H1 (cell line): ENCODE measurements around the gene EXOC3L1. TPM values are rescaled to one million over a fixed set of nuclear protein-coding genes. Genes with fewer than 3 reads are reported as not detected.

Source experiments
- CTCF ChIA-PET: fragments of 300-600 bp; sonication (Branson Sonifier 250); formaldehyde crosslinking; loops from one replicate; lab custom pipeline; 2021; ENCODE audit not compliant: partially characterized antibody; lab: Charles Lee
- POLR2A ChIA-PET: fragments of 300-600 bp; sonication (Branson Sonifier 250); formaldehyde crosslinking; loops from one replicate; lab custom pipeline; 2021; ENCODE audit warnings: inconsistent platforms; ENCODE audit not compliant: partially characterized antibody; lab: Charles Lee
- DNase-seq, 2 experiments: peaks; one replicate each; pipeline versions ENCODE4 v3.0.0 to v3.0.0-alpha.2; 2010 to 2022; ENCODE audit warnings: low spot score in 2 of 2, low read depth in 1 of 2, mixed read lengths in 1 of 2
- FAIRE-seq: peaks from 2 replicates; lab custom pipeline; 2011; peaks lifted over from hg19 to GRCh38; lab: Jason Lieb, UNC
- H2AFZ ChIP-seq: 2 replicates; pipeline ENCODE4 v1.8.1; 2012; ENCODE audit warnings: low read length, inconsistent platforms
- H2AK5ac ChIP-seq: 2 replicates; pipeline ENCODE4 v1.6.1; 2013; ENCODE audit warnings: low read depth, low read length
- H2BK120ac ChIP-seq: replicated peaks from 2 replicates; pipeline ENCODE3; 2013; ENCODE audit warnings: low read depth, low read length, inconsistent platforms
- H2BK12ac ChIP-seq: 2 replicates; pipeline ENCODE4 v1.6.1; 2013; ENCODE audit warnings: low read depth, low read length
- H2BK15ac ChIP-seq: 2 replicates; pipeline ENCODE4 v1.6.1; 2013; ENCODE audit warnings: low read length
- H2BK20ac ChIP-seq: 2 replicates; pipeline ENCODE4 v1.6.1; 2013; ENCODE audit warnings: low read length
- H2BK5ac ChIP-seq: 2 replicates; pipeline ENCODE4 v1.6.1; 2013; ENCODE audit warnings: low read depth, low read length
- H3K14ac ChIP-seq: 2 replicates; pipeline ENCODE4 v1.6.1; 2013; ENCODE audit warnings: inconsistent platforms; ENCODE audit not compliant: insufficient read length
- H3K18ac ChIP-seq: 2 replicates; pipeline ENCODE4 v1.6.1; 2013; ENCODE audit warnings: low read length; ENCODE audit errors: extremely low read depth
- H3K23ac ChIP-seq: 2 replicates; pipeline ENCODE4 v1.6.1; 2013; ENCODE audit warnings: inconsistent platforms; ENCODE audit not compliant: insufficient read length
- H3K23me2 ChIP-seq: 2 replicates; pipeline ENCODE4 v1.6.1; 2013; ENCODE audit warnings: low read depth, low read length
- H3K27ac ChIP-seq: 2 replicates; pipeline ENCODE4 v1.6.1; 2011; ENCODE audit warnings: low read depth, low read length, inconsistent platforms
- H3K27me3 ChIP-seq, 4 experiments: replicated peaks in 1 of 4; 1 replicate in 1 of 4; 2 replicates in 3 of 4; pipeline versions ENCODE4 v1.6.1 to v1.8.1; 2011 to 2013; ENCODE audit warnings: low read length in 3 of 4, mild to moderate bottlenecking in 3 of 4, inconsistent platforms in 2 of 4, mixed read lengths in 2 of 4, moderate library complexity in 1 of 4; ENCODE audit not compliant: control insufficient read depth in 3 of 4, insufficient read depth in 3 of 4; ENCODE audit errors: extremely low read depth in 1 of 4
- H3K36me3 ChIP-seq, 4 experiments: 2 replicates each; pipeline versions ENCODE4 v1.6.1 to v1.8.1; 2011 to 2013; ENCODE audit warnings: mild to moderate bottlenecking in 4 of 4, low read length in 3 of 4, moderate library complexity in 2 of 4, control low read depth in 1 of 4, inconsistent platforms in 1 of 4; ENCODE audit not compliant: insufficient read depth in 4 of 4, control insufficient read depth in 2 of 4
- H3K4ac ChIP-seq: replicated peaks from 2 replicates; pipeline ENCODE3; 2013; ENCODE audit warnings: low read length, low read depth, mixed read lengths, inconsistent platforms; ENCODE audit not compliant: insufficient read length
- H3K4me1 ChIP-seq, 4 experiments: replicated peaks in 1 of 4; 1 replicate in 1 of 4; 2 replicates in 3 of 4; pipeline versions ENCODE4 v1.6.1 to v1.8.1; 2011 to 2013; ENCODE audit warnings: low read length in 3 of 4, inconsistent platforms in 2 of 4, mixed read lengths in 1 of 4; ENCODE audit not compliant: insufficient read depth in 4 of 4, control insufficient read depth in 3 of 4
- H3K4me2 ChIP-seq, 2 experiments: 2 replicates each; pipeline versions ENCODE4 v1.6.1 to v1.8.1; 2011 to 2013; ENCODE audit warnings: low read depth in 2 of 2, low read length in 2 of 2, control low read depth in 1 of 2, inconsistent platforms in 1 of 2, mild to moderate bottlenecking in 1 of 2; ENCODE audit not compliant: insufficient read depth in 1 of 2
- H3K4me3 ChIP-seq, 4 experiments: fragments of 200-600, 300-600 bp in 1 of 4; sonication (generic), shearing (Covaris generic), sonication (Bioruptor Twin) in 1 of 4; 2 replicates each; pipeline versions ENCODE4 v1.5.1 to v1.8.1; 2011 to 2016; ENCODE audit warnings: low read length in 4 of 4, low read depth in 3 of 4, control low read depth in 2 of 4, inconsistent platforms in 2 of 4, mild to moderate bottlenecking in 2 of 4, mixed read lengths in 1 of 4, moderate library complexity in 1 of 4; ENCODE audit not compliant: insufficient read depth in 2 of 4; ENCODE audit errors: extremely low read depth in 1 of 4
- H3K56ac ChIP-seq: replicated peaks from 2 replicates; pipeline ENCODE3; 2013; ENCODE audit warnings: low read depth, mild to moderate bottlenecking, mixed read lengths, low read length, inconsistent platforms; ENCODE audit not compliant: insufficient read length
- H3K79me1 ChIP-seq: 2 replicates; pipeline ENCODE4 v1.6.1; 2013; ENCODE audit warnings: low read depth, low read length, control low read depth
- H3K79me2 ChIP-seq, 2 experiments: 2 replicates each; pipeline versions ENCODE4 v1.6.1 to v1.8.1; 2012 to 2013; ENCODE audit warnings: low read length in 2 of 2, mild to moderate bottlenecking in 2 of 2, inconsistent platforms in 1 of 2; ENCODE audit not compliant: insufficient read depth in 2 of 2, control insufficient read depth in 1 of 2
- H3K9ac ChIP-seq, 4 experiments: replicated peaks in 1 of 4; 1 replicate in 1 of 4; 2 replicates in 3 of 4; pipeline versions ENCODE4 v1.6.1 to v1.8.1; 2011 to 2013; ENCODE audit warnings: low read depth in 3 of 4, low read length in 3 of 4, control low read depth in 2 of 4, mild to moderate bottlenecking in 2 of 4, moderate library complexity in 2 of 4, inconsistent platforms in 1 of 4; ENCODE audit errors: extremely low read depth in 1 of 4
- H3K9me3 ChIP-seq, 2 experiments: 2 replicates each; pipeline versions ENCODE4 v1.6.1 to v1.8.1; 2012 to 2013; ENCODE audit warnings: mild to moderate bottlenecking in 2 of 2, moderate library complexity in 2 of 2, control low read depth in 1 of 2, inconsistent platforms in 1 of 2, low read depth in 1 of 2, low read length in 1 of 2, mixed read lengths in 1 of 2; ENCODE audit not compliant: insufficient read depth in 2 of 2
- H4K20me1 ChIP-seq, 2 experiments: replicated peaks in 1 of 2; 2 replicates each; pipeline versions ENCODE3 to v1.8.1; 2011 to 2013; ENCODE audit warnings: inconsistent platforms in 2 of 2, low read length in 2 of 2, mild to moderate bottlenecking in 1 of 2; ENCODE audit not compliant: insufficient read depth in 2 of 2, control insufficient read depth in 1 of 2
- H4K5ac ChIP-seq: 2 replicates; pipeline ENCODE4 v1.6.1; 2013; ENCODE audit warnings: low read length, low read depth, mixed read lengths, inconsistent platforms; ENCODE audit not compliant: insufficient read length
- H4K8ac ChIP-seq: 2 replicates; pipeline ENCODE4 v1.8.0; 2013; ENCODE audit warnings: mild to moderate bottlenecking, moderate library complexity, low read length, inconsistent platforms; ENCODE audit not compliant: insufficient read depth; ENCODE audit errors: extremely low read depth
- H4K91ac ChIP-seq: replicated peaks from 2 replicates; pipeline ENCODE3; 2013; ENCODE audit warnings: low read length, mixed read lengths, inconsistent platforms; ENCODE audit not compliant: insufficient read length
- CBX8 ChIP-seq: fragments of 300-800, 300-1000 bp; sonication (generic); IDR thresholded peaks from 2 replicates; pipeline ENCODE4 v1.7.1; 2016; ENCODE audit warnings: low read depth, low read length, borderline replicate concordance
- EZH2 ChIP-seq: fragments of 200-600 bp; sonication (generic); IDR thresholded peaks from 2 replicates; pipeline ENCODE4 v1.7.1; 2012; ENCODE audit warnings: low read depth, mild to moderate bottlenecking, moderate library complexity, low read length, inconsistent platforms; ENCODE audit not compliant: severe bottlenecking
- POLR2AphosphoS5 ChIP-seq: IDR thresholded peaks from 2 replicates; pipeline ENCODE4 v1.6.1; 2011; ENCODE audit warnings: low read depth, low read length
- RFX5 ChIP-seq: IDR thresholded peaks from 2 replicates; pipeline ENCODE4 v1.6.1; 2011; ENCODE audit warnings: low read depth, low read length, improper control_type of control experiment, borderline replicate concordance
- TAF1 ChIP-seq: IDR thresholded peaks from 2 replicates; pipeline ENCODE4 v1.6.1; 2011; ENCODE audit warnings: mild to moderate bottlenecking, low read depth, low read length
- TBP ChIP-seq: IDR thresholded peaks from 2 replicates; pipeline ENCODE4 v1.6.1; 2011; ENCODE audit warnings: low read depth, low read length, improper control_type of control experiment
- TEAD4 ChIP-seq: IDR thresholded peaks from 2 replicates; pipeline ENCODE4 v1.6.1; 2012; ENCODE audit warnings: low read depth, low read length, inconsistent platforms, mixed read lengths
- WGBS, 2 experiments: shearing (Covaris generic) in 1 of 2; methylation state at CpG; one replicate each; pipeline versions ENCODE4 v1.1.6 to v1.1.7; 2013 to 2015; ENCODE audit warnings: low lambda C conversion rate in 2 of 2, mixed read lengths in 2 of 2, inconsistent platforms in 1 of 2, low coverage in 1 of 2, missing lambda C conversion rate in 1 of 2; ENCODE audit not compliant: insufficient replicate concordance in 2 of 2, insufficient coverage in 1 of 2, insufficient read length in 1 of 2; ENCODE audit errors: extremely low coverage in 1 of 2, missing lambda C conversion rate in 1 of 2; 5-methylcytosine and 5-hydroxymethylcytosine counted together
- polyA plus RNA-seq, 7 experiments: library from polyadenylated mRNA; depleted of rRNA in 3 of 7; stranded (reverse) in 5 of 7; unstranded in 2 of 7; fragments of >200 nt in 5 of 7; fragments of 200-250 nt in 2 of 7; gene quantifications; 1 replicate in 5 of 7; 2 replicates in 1 of 7; 4 replicates in 1 of 7; pipeline versions ENCODE4 v1.2.1 to v1.2.3, GENCODE V29; 2011 to 2013; ENCODE audit warnings: missing spikeins in 2 of 7, mixed read lengths in 2 of 7
- total RNA-seq: library from RNA; stranded (reverse); fragmentation: NEBNext Ultra II Directional; extraction: Animal tissue kit (Norgen Biotek cat#: 25700); gene quantifications from 2 replicates; pipeline ENCODE4 v1.2.1, GENCODE V29; 2021

The EXOC3L1 gene
- total and polyA plus RNA-seq, 2 of the 8 experiments (the other 6 are each of a cell fraction or from before 2014, with no cell fraction given), result 1.3 TPM

GRCh38 chr16:67167588-67167987 is 22.3 kb downstream of the EXOC3L1 start:
- POLR2A ChIA-PET, result no interaction called here
- Histone ChIP-seq H3K27me3 (peaks cover 84 to 98% (median 97%) of the 10 kb centered on the region in 4 experiments), H3K23me2 (peaks cover 17% of the 10 kb centered on the region), H3K36me3 (peaks cover 0 to 14% (median 0%) of the 10 kb centered on the region in 4 experiments; a peak in 1 of 8 replicates), H3K9ac (no peak overlapping the region), H2BK20ac (no peak overlapping the region), H3K4me2 (no peak overlapping the region), H3K4me3 (no peak overlapping the region), H3K4ac (no peak overlapping the region), H2BK5ac (no peak overlapping the region), H3K27ac (no peak overlapping the region), H3K18ac (no peak overlapping the region), H3K79me2 (no peaks in the 10 kb centered on the region), H2AFZ (no peak overlapping the region), H4K91ac (no peak overlapping the region), H4K5ac (no peak overlapping the region), H2AK5ac (no peak overlapping the region), H4K20me1 (peaks cover 2 to 21% of the 10 kb centered on the region in 2 experiments), H2BK15ac (no peak overlapping the region), H2BK120ac (no peak overlapping the region), H3K56ac (no peak overlapping the region), H3K23ac (no peak overlapping the region), H3K9me3 (no peaks in the 10 kb centered on the region), H3K79me1 (peaks cover 2% of the 10 kb centered on the region; the same call in 1 of the 2 replicates), H3K14ac (no peak overlapping the region), H4K8ac (no peak overlapping the region; the same call in 1 of the 2 replicates), H2BK12ac (no peak overlapping the region), H3K4me1 (peaks cover 0 to 41% (median 36%) of the 10 kb centered on the region in 4 experiments; a peak in 6 of 7 replicates)
- DNase-seq, result no peak
- CTCF ChIA-PET, result interaction anchor here (1.1 to 19.3 kb wide), 10 partner anchors 8 to 255 kb away, joined by 3 to 291 read pairs (median 24); partner anchors contain the start of genes B3GNT9, ELMO3, EXOC3L1 and FBXL8
- FAIRE-seq, result no peak
- WGBS, 2 experiments, result 59% methylated on average over 7 of the region's 7 CpGs; no CpG with 5 or more reads in 1 of the 2 experiments
- no peak for TF ChIP-seq CBX8
- no peak for TF ChIP-seq TBP
- TF ChIP-seq RFX5, result no peak
- TF ChIP-seq TAF1, result no peak
- TF ChIP-seq TEAD4, result no peak
- TF ChIP-seq EZH2, result no peak
- TF ChIP-seq POLR2AphosphoS5, result no peak
